ENCODE data around the gene PIEZO1.

The PIEZO1 gene

DNA sequence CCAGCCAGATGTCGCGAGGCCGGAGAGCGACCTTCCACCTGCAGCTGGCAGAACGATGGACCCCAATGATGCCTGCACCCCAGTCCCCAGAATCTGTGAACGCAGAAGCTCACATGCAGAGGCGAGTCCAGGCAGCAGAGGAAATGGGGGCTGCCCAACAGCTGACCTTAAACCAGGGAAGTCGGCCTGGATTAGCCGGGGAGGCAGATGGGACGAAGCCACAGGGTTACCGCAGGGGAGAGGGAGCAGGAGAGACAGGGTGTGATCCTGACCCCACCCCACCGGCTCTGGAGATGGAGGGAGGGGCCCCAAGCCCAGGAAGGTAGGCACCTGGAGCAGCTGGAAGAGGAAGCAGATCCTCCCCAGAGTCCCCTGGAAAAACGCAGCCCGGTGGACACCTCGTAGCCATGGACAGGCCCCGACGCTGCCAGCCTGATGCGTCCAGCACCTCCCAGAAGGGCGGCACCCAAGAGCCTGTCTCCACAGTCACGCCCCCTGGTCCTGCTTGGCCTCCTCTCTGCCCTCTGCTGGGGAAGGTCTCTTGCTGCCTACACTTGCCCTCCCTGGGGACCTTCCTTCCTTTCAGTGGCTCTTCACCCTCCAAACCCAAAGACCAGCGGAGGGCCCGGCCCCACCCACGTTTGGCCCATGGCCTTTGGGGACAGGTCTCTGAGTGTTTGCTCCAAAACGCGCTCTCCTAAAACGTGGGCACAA is 37.3 kb downstream of the PIEZO1 start:
- no peak for DNase-seq

DNA sequence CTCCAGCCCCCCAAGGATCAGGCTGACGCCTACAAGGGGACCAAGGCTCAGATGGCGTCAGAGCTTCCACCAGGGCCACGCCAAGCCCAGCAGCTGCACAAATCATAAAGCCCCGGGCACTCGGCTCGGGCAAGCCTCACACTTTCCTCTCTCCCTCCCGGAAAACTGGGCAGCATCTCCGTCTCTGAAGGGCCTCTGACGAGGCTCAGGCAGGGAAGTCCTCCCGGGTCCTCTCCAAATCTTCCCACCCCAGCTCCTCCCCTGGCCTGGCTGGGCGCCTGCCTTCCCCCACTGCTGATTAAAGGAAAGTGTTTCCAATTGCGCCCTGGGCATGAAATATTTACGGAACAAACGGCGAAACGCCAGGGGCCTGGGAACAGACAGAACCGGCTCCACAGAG is 38.5 kb downstream of the PIEZO1 start:
- no peak for DNase-seq

DNA sequence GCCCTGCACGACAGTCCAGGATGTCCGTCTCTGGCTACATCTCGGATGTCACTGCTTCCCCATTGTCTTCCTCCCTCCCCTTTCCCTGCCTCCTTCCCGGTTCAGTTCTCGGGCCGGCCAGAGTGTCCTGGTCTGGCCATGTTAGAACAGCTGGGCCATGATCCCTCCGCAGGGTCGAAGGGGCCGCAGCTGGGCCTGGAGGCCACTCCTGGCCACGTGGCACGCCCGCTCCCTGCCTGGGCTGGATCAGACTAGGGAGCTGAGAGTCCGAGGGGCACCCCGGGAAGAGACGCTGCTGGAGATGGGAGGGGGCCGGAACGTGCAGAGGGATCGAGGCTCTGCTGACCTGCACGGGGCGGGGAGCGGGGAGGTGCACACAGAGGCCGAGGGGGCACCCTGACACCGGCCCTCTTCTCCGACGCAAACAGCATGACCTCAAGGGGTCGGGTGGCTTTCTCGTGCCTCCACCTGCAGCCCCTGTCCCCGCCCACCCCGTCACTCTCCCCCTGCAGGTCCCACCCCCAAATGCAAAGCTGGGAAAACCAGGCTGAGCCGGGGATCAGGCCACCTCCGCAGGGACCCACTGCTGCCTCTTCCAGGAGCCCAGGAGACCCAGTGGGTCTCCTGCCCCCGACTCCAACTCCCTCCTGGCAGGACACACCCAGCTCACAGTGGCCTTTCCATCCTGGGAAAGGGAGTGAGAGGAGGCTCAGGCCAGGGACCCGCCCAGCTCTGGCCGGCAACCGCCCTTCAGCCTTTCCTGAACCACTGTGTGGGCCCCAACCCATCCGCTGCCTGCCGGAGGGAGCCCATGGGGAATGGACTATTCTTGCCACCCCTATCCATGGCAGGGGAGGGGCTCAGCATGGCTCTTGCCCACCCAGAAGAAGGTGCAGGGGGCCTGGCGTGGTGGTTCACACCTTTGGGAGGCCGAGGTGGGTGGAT is 40.2 kb downstream of the PIEZO1 start:
- DNase-seq, result no peak

DNA sequence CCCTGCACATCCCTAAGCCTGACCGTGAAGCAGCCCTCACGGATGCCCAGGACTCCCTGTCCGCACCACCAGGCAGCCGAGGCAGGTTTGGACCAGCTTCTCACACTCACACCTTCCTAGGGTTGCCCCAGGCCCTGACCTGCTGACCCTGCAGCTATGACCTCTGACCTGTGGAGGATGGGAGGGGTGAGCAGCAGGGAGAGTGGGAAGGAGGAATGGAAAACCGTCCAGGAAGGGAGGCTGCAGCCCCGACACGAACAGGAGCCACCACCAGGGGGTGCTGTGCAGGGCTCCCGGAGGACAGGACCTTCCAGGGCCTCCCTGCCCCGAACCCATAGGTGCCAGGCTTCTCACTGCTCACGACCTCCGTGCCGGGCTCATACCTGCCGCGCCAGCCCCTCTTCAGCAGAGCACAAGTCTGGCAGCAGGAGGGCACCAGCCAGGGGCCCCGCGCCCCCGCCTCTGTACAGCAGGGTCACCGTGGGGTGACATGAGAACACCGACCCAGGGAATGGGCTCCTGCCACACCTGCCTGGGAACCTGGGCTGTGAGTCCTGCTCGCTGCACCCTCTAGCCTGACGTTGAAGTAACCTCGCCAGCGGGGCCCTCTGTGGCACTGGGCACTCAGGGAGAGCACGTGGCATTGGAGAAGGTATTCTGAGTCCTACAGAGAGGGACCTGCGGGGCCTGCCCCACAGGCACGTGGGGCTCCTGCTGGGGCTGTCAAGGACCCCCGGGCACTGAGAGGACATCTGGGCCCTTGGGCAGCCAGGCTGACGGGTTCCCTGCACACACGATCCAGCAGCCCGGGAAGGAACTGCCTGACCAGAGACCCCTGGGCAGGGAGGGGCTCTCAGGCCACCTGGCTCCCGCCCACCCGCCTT is 41.1 kb downstream of the PIEZO1 start:
- no peak for DNase-seq

DNA sequence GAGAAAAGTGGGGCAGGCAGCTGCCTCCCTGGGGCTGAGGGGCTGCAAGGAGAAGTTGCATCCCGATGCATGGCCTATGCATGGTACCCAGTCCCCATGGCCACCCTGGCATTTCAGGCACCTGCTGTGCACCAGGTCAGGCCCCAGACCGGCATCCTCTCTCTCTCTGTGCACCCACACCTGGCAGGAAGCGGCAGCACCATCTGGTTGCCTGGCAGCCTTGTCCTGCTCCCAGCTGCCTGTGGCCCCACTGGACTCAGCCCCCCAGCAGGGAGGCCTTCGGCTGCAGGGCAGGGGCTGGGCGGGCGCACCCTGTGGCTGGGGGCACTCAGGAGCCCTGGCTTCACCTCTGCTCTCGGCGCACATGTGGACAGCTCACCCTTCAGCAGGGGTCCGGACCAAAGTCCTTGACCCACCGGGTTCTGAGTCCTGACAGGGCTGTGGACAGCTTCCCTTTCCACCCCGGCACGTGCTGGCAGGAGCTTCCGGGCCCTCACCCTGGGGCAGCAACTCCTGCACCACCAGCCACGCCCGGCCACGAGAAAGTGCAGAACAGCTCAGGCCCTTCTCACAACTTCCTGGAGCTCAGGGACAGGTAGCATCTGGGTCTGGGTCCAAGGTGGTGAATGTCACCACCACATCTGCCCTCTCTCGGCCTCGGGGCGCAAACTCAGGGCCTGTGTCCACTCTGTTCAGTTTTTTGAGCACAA is 42.0 kb downstream of the PIEZO1 start:
- no peak for DNase-seq

DNA sequence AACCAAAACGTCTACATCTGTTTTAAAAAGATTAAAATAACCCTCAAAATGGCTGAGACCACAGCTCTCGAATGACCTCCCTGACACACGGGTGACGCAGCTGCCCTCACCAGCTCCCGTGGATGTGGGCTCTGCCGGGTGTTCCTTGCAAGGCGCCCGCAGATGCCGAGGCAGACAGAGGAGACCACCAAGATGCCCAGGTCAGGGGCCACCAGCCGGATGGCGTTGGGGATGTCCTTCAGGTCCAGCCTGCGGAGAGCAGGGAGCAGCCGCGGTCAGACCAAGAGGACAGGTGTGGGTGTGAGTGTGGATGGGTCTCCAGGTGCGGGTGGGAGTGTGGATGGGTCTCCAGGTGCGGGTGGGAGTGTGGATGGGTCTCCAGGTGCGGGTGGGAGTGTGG is 43.7 kb downstream of the PIEZO1 start:
- no peak for DNase-seq

DNA sequence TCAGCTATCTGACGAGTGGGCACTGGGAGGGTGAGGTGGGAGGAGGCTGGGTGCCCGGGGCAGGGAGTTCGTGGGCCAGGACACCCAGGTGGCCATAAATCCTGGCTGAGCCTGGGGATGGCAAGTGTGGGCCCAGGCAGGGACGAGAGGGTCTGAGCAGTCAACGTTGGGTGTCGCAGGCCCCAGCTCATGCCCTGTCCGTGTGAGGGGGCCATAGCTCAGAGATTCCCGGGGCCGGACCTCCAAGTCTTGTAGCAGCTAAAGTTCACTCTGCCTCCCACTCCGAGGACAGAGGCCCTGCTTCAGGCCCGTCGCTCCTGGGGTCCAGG is 44.3 kb downstream of the PIEZO1 start:
- DNase-seq, result no peak

DNA sequence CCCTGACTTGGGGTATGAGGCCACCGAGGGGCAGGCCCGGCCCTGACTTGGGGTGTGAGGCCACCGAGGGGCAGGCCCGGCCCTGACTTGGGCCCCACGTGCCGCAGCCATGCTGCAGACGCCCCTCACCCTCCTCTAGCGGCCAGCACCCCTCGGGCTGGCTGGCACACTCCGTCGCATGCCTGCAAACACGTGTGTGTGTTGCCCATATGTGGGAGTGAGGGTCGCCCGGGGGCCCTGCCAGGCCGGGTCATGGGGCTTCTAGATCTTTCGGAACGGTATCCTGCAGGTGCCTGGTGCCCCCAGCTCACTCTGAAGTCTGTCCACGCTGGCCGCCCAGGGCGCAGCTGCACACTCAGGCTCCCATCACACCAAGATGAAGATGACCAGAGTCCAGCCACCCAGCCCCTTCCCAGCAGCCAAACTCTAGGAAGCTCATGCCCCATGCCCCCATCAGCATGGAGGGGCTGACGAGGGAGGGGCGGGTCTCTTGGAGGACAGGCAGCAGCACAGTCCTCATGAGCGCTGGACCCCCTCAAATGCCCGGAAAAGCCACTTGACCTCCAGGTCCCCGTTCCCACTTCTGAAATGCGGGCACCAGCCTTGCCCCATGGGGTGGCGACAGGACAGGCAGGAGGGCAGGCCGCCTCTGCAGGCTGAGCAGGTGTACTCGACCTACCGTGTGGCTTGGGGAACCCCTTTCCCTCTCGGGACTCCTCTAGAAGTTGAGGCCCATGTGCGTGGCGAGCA is 44.9 kb downstream of the PIEZO1 start:
- DNase-seq, result no peak

DNA sequence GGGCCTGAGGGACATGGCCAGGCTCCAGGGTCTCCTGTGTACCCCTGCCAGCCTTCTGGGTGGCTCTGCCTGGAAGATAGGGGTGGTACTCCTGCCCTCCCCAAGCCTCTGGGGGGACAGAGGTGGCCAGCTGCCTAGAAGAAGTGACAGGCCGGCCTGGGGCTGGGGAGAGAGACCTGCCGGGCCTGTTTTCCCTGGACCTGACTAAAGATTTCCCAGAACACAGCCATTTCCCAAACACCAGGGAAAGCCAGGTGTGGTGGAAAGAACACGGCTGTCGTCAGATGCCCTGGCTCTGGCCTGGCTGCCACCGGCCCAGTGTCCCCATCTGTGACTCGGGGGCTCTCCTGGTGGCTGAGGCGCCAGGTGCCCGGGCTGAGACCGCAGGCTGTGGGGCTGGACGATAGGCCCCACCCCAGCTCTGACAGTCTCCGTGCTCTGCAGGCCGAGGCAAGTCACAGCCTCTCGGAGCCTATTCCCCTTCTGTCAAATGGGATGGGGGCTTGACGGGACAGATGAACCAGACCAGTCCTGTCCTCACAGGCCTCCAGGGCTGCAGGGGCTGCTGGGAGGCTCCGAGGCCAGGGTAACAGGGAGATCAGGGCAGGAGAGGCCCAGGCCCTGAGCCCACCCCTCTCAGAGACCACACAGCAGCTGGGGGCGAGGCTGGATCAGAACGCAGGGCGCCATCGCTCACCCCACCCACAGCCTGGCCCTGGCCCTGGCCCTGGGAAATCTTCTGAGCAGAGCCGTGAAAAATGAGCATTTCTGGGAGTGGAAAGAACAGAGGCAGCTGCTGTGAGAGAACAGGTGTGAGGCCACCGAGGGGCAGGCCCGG is 45.7 kb downstream of the PIEZO1 start:
- no peak for DNase-seq

DNA sequence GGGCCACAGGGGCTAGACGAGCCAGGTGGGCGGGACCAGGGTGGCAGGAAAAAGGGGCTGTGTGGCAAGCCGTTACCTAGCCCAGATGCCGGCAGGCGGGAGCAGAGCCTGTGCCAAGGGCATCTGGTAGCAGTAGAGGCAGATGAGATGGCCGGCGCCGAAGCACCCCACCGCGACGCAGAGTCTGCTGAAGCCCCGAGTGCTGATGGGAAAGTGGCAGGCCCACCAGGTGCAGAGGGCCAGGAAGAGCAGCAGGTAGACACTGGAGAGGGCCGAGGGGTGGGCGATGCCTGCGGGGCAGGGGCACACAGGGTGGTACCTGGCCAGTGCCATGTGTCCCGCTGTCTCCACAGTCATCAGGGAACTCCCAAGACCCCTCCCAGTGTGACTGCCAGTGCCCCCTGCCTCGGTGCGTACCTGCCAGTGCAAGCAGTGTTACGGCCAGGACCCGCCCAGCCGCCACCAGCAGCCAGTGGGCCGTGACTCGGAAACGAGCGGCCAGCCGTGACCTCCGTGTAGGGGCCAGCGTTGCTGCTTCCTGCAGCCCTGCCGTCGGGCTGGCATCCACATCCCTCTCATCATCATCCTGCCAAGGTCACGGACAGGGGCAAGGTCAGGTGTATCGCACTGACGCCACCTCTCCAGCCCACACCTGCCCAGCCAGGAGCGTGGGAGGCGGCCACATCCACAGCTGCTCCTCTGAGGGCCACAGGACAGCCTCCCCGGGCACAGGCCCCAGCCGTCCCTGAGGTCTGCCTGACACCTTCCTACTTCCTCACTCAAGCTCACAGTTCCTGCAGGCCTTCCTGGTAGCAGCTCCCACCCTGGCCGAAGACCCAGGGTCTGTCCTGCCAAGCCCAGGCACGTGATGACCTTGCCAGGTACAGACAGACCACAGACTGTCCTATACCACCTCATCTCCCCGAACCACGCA is 46.6 kb downstream of the PIEZO1 start:
- no peak for DNase-seq

DNA sequence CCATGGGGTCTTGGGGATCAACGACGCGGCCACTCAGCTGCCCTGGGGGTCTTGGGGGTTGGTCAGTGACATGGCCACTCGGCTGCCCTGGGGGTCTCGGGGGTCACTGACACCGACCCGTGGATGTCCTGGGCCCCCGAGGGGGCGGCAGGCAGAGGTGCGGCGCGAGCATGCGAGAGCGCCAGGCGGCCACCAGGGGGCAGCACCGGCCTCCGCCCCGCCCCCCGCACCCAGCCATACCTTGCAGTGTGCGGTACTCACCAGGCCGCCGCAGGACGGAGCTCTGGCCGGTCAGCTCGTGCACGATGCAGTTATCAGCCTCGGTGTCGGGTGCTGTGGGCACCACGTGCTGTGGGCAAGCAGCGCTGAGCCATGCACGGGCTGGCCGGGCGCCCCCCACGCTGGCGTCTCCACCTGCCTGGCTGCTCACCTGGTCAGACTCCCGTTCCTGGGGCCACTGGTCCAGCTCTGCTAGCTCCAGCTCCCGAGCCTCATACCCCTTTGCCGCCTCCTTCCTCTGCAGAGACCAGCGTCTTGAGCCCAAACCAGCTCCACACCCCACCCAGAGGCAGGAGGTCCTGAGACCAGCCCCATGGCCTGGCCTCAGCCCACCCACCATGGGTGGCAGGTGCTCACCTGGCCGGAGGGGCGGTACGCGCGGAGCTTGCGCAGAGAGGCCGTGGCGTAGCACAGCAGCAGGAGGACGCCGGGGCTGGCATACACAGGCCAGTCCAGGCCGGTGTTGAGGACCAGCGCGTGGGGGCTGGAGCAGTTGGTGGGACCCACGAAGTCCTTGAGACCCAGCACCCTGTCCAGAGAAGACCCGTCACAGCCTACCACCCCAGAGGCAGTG is 47.5 kb downstream of the PIEZO1 start:
- DNase-seq, result no peak

DNA sequence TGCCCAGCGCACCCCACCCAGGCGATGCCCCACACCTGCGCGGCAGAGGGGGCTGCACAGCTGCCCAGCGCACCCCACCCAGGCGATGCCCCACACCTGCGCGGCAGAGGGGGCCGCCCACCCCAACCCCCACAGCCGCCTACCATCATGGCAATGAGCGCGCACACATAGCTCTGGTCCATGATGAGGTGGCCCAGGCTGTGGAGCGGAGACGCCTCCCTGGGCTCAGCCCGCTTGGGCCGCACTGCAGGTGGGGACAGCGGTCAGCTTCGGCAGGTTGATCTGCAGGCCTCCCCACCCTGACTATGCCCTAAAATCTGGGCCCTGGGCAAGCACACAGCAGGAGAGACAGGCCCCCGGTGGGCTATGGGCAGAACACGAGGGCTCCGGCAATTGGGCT is 48.5 kb downstream of the PIEZO1 start:
- DNase-seq, result no peak

DNA sequence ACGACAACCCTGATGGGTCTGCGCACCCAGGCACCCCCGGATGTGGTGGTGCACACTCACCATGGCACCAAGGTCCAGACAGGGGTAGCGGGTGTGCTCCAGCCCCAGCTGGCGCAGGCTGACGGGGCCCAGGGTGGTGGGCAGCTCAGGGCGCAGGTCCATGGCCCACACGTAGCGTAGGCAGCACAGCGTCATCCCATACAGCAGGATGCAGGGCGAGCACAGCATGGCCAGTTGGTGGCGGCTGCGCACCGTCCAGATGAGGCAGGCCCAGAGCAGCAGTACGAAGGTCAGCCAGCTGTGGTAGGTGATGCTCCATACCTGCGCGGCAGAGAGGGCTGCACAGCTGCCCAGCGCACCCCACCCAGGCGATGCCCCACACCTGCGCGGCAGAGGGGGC is 48.9 kb downstream of the PIEZO1 start:
- DNase-seq, result no peak

DNA sequence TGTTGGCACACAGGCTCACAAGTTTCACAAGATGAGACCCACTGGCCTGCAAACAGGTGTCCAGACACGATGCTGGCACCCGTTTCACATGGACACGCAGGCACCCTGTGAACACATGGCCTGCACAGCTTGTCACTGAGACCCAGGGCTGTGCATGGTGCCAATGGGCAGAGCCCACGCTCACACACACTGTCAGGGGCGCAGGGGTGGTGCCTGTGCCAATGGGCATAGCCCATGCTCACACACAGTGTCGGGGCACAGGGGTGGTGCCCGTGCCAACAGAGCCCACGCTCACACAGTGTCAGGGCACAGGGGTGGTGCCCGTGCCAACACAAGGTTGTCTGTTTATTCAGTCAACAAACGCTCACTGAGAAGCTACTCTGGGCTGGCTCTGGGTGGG is 49.4 kb downstream of the PIEZO1 start:
- no peak for DNase-seq

DNA sequence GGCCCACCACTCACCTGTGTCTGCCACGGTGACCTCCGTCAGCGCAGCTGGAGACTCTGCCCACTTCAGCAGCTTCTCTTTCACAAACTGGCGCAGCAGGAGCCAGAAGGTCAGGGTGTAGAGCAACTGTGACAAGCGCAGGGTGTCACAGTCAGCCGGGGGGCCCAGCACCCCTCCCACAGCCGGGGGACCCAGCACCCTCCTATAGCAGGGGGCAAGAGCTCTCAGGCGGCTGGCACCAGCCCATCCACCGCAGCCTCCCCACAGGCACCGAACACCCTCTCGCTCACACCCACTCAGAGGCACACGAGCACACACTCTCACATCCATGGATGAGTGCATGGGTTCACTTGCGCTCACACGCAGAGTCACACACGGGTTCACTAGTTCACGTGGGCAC is 49.9 kb downstream of the PIEZO1 start:
- no peak for DNase-seq

DNA sequence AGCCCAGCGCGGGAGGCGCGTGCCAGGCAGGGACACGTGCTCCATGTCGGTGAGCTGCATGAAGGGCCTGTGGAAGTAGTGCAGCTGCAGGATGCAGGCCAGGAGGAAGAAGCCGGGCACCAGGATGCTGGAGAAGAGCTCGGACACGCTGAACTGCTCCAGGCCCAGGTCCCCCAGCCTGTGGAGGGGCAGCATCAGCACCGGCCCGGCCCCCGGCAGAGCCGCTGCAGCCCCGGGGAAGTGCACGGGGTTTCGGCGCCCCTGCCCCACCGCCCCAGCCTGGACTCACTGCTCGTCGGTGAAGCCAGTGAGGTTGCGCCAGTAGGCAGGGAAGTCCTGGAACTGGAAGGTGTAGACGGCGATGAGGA is 50.7 kb downstream of the PIEZO1 start:
- DNase-seq, result no peak

DNA sequence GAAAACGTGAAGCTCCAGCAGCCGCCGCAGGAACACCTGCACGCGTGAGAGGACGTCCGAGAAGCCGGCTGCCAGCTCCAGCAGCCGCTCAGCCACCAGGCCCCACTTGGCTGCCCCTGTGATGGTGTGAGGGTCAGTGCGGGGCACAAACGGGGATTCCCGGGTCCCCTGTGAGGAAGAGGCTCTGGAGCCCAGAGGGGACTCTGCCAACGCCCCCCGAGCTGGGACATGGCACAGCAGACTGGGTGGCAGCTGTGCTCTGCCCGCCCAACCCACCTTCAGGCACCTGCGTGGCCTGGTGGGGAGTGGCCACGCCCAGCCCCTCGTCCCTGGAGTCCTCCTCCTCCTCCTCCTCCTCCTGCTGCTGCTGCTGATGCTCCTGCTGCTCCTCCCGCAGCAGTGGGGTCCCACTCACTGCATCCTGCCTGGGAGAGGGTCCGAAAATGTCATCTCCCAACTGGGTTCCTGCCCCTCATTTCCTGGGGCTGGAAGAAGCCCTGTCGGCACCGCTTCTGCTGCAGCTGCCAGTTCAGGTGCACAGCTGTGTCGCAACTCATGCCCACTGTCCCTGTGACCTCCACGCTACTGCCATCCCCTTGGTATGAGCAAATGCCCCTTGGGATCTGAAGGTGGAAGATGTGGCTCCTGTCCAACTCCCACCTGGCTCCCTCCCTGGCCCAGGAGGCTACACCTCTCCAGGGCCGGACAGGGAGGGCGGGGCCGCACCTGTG is 51.2 kb downstream of the PIEZO1 start:
- DNase-seq, result no peak

DNA sequence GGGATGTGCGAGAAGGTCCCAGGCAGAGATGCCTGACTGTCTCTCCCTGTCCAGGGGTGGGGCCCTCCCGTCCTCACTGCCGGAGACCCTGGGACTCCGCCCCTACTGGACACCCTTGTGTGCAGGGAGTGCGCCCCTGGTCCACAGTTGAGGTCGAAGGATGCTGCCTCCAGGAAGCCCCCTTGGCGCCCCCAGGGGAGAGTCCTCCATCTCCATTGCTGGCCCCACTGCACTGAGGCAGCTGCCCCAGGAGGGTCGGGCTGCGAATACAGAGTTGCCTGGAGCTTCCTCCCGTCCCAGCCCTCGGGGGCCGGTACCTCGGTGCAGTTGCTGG is 52.1 kb downstream of the PIEZO1 start:
- DNase-seq, result no peak
